Neuronal stem cell (in vitro differentiated cells): Measurements from ENCODE around the gene PTP4A2.

Source experiments
- DNase-seq: peaks from one replicate; pipeline ENCODE4 v3.0.0-alpha.2; 2013; ENCODE audit warnings: low spot score
- H2AFZ ChIP-seq: one replicate; pipeline ENCODE4 v1.6.1; 2013; ENCODE audit warnings: mild to moderate bottlenecking, low read length, inconsistent platforms
- H2AK5ac ChIP-seq: 2 replicates; pipeline ENCODE4 v1.6.1; 2013; ENCODE audit warnings: low read depth, mild to moderate bottlenecking, inconsistent platforms, low read length, moderate library complexity, mixed read lengths
- H2BK120ac ChIP-seq: 2 replicates; pipeline ENCODE4 v1.6.1; 2013; ENCODE audit warnings: low read depth, mild to moderate bottlenecking, inconsistent platforms, low read length, moderate library complexity, mixed read lengths
- H2BK12ac ChIP-seq: one replicate; pipeline ENCODE4 v1.6.1; 2013; ENCODE audit warnings: low read length, inconsistent platforms
- H2BK15ac ChIP-seq: 2 replicates; pipeline ENCODE4 v1.6.1; 2013; ENCODE audit warnings: mild to moderate bottlenecking, low read length, inconsistent platforms, mixed read lengths
- H2BK5ac ChIP-seq: one replicate; pipeline ENCODE4 v1.6.1; 2013; ENCODE audit warnings: inconsistent platforms, mild to moderate bottlenecking, low read length, moderate library complexity
- H3K14ac ChIP-seq: one replicate; pipeline ENCODE4 v1.6.1; 2013; ENCODE audit warnings: low read length, inconsistent platforms
- H3K18ac ChIP-seq: 2 replicates; pipeline ENCODE4 v1.6.1; 2013; ENCODE audit warnings: low read length, inconsistent platforms
- H3K23ac ChIP-seq: 2 replicates; pipeline ENCODE4 v1.6.1; 2013; ENCODE audit warnings: low read depth, mild to moderate bottlenecking, mixed read lengths, low read length, inconsistent platforms; ENCODE audit not compliant: poor library complexity
- H3K27ac ChIP-seq: replicated peaks from 3 replicates; pipeline ENCODE4 v1.5.1; 2013; ENCODE audit warnings: low read length, inconsistent platforms
- H3K27me3 ChIP-seq, 3 experiments: 2 replicates each; pipeline ENCODE4 v1.6.1; 2013; ENCODE audit warnings: low read length in 3 of 3, mild to moderate bottlenecking in 2 of 3, inconsistent platforms in 1 of 3, low read depth in 1 of 3, mixed read lengths in 1 of 3, moderate library complexity in 1 of 3; ENCODE audit not compliant: control insufficient read depth in 3 of 3, insufficient read depth in 3 of 3
- H3K36me3 ChIP-seq, 2 donors: replicated peaks in 1 of 2; 2 replicates each; pipeline ENCODE4 v1.6.1; 2013; ENCODE audit warnings: low read length in 2 of 2; ENCODE audit not compliant: control insufficient read depth in 2 of 2, insufficient read depth in 2 of 2
- H3K4ac ChIP-seq: 2 replicates; pipeline ENCODE4 v1.6.1; 2013; ENCODE audit warnings: inconsistent platforms, mild to moderate bottlenecking, low read length, moderate library complexity
- H3K4me1 ChIP-seq, 2 donors: 1 replicate in 1 of 2; 2 replicates in 1 of 2; pipeline ENCODE4 v1.6.1; 2013; ENCODE audit warnings: low read length in 2 of 2, low read depth in 1 of 2; ENCODE audit not compliant: control insufficient read depth in 2 of 2, insufficient read depth in 1 of 2
- H3K4me2 ChIP-seq: one replicate; pipeline ENCODE4 v1.6.1; 2013; ENCODE audit warnings: mild to moderate bottlenecking, low read length, inconsistent platforms; ENCODE audit not compliant: insufficient read depth, poor library complexity, severe bottlenecking
- H3K4me3 ChIP-seq, 2 donors: 2 replicates each; pipeline ENCODE4 v1.5.1; 2013; ENCODE audit warnings: low read length in 2 of 2, mild to moderate bottlenecking in 2 of 2, inconsistent platforms in 1 of 2, moderate library complexity in 1 of 2
- H3K79me1 ChIP-seq: one replicate; pipeline ENCODE4 v1.6.1; 2013; ENCODE audit warnings: low read depth, mild to moderate bottlenecking, inconsistent platforms, low read length, moderate library complexity
- H3K9ac ChIP-seq: one replicate; pipeline ENCODE4 v1.6.1; 2013; ENCODE audit warnings: mild to moderate bottlenecking, low read depth, low read length, inconsistent platforms; ENCODE audit not compliant: poor library complexity
- H3K9me3 ChIP-seq, 2 donors: replicated peaks in 1 of 2; 2 replicates each; pipeline versions ENCODE3 to v1.6.1; 2013; ENCODE audit warnings: low read length in 2 of 2, mild to moderate bottlenecking in 2 of 2, inconsistent platforms in 1 of 2, low read depth in 1 of 2, mixed read lengths in 1 of 2, moderate library complexity in 1 of 2; ENCODE audit not compliant: control insufficient read depth in 2 of 2, insufficient read depth in 1 of 2
- H4K8ac ChIP-seq: one replicate; pipeline ENCODE4 v1.6.1; 2013; ENCODE audit warnings: low read depth, mild to moderate bottlenecking, inconsistent platforms, low read length, moderate library complexity
- H4K91ac ChIP-seq: one replicate; pipeline ENCODE4 v1.6.1; 2013; ENCODE audit warnings: low read length, low read depth, mild to moderate bottlenecking, inconsistent platforms; ENCODE audit not compliant: poor library complexity
- WGBS, 2 donors: extraction: QIAGEN DNeasy Blood & Tissue Kit; methylation state at CpG; one replicate each; pipeline ENCODE4 v1.1.7; 2013; ENCODE audit warnings: missing lambda C conversion rate in 2 of 2, mixed read lengths in 1 of 2; ENCODE audit not compliant: insufficient read length in 2 of 2, insufficient replicate concordance in 1 of 2; ENCODE audit errors: extremely low coverage in 2 of 2; 5-methylcytosine and 5-hydroxymethylcytosine counted together

The PTP4A2 gene

DNA sequence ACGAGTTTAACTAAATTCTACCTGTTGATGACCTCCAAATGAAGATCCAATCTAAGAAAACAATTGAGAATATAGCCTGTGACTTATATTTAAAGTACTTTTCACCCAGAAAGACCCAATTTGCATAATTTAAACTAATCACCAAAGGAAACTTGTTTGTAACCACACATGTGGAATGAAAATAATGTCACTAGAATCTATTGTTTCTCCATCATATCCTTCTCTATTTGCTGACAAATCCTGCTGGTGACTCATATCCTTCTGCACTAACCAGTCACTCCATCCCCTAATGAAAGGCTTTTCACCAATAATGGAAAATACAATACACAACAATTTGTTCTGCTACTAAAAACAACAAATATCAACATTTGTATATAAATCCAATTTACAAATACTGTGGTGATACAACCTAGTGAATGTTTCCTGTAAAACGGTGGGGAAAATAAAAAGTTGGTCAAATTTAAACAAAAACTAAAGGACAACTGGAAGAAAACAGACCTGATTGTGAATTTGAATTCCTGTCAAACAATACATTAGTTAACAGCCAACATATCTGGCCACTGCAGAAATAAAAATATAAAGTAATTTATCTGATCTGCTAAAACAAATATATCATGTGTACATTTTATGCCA is 6.5 kb downstream of the PTP4A2 start:
- Histone ChIP-seq H3K27me3 (no peaks in the 10 kb centered on the region), H2BK120ac (no peak overlapping the region), H3K9me3 (no peaks in the 10 kb centered on the region), H3K18ac (no peak overlapping the region), H2BK15ac (no peak overlapping the region), H3K4me2 (no peak overlapping the region), H2BK12ac (no peak overlapping the region), H3K36me3 (peaks cover 0 to 3% of the 10 kb centered on the region in 2 donors), H4K91ac (no peak overlapping the region), H2AFZ (no peak overlapping the region), H4K8ac (no peak overlapping the region), H2BK5ac (no peak overlapping the region), H3K79me1 (no peaks in the 10 kb centered on the region), H3K4ac (no peak overlapping the region), H3K9ac (no peak overlapping the region), H3K4me3 (no peak overlapping the region), H3K27ac (no peak overlapping the region), H3K4me1 (peaks cover 11 to 36% of the 10 kb centered on the region in 2 donors), H3K23ac (no peak overlapping the region), H2AK5ac (no peak overlapping the region), H3K14ac (no peak overlapping the region)
- DNase-seq = no peak
- WGBS, 2 donors = no CpG with 5 or more reads among the region's 2 CpGs

DNA sequence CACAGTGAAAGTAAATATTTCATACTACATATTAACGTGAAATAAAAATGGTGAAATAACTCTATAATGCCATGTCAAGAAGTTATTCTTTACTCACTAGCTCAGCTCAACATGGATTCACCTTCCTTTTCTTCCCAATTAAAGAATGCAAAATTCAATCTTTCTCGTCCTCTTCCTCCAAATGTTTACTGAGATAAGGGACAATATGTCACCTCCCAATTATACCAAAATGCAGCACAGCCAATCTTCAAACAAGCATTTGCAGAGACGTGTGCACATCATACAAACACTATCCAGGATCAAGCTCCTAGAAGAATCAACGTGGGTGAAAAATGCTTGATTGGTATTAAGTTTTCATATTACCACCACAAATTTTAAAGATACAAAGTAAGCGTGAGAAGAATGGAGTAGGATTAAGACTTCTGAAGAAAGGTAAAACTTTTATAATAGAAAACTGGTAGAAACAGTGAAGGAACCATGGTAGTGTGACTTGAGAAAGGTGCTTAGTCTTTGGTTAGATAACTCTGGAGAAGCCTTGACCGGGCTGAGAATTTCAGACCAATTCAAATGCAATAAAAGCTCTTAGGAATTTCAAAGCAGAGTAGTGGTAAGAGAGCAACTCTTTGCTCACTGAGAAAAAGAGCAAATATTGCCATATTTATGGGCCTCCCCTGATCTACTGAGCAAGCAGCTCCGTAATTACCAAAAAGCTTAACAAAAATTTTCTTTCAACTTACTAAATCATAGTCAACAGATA is 7.2 kb downstream of the PTP4A2 start:
- H2BK15ac ChIP-seq = no peak overlapping the region
- no peak overlapping the region for H2BK120ac ChIP-seq
- H3K9me3 ChIP-seq = no peaks in the 10 kb centered on the region
- H3K14ac ChIP-seq = no peak overlapping the region
- WGBS, 2 donors = no CpG with 5 or more reads among the region's 7 CpGs
- H2BK5ac ChIP-seq = no peak overlapping the region
- H3K27ac ChIP-seq = no peak overlapping the region
- H4K91ac ChIP-seq = no peak overlapping the region
- H3K4me2 ChIP-seq = no peak overlapping the region
- no peak overlapping the region for H3K18ac ChIP-seq
- H3K36me3 ChIP-seq = peaks cover 0 to 3% of the 10 kb centered on the region in 2 donors
- H2AFZ ChIP-seq = no peak overlapping the region
- no peaks in the 10 kb centered on the region for H3K27me3 ChIP-seq
- H3K9ac ChIP-seq = no peak overlapping the region
- H2AK5ac ChIP-seq = no peak overlapping the region
- no peak overlapping the region for H2BK12ac ChIP-seq
- H3K4ac ChIP-seq = no peak overlapping the region
- H3K4me1 ChIP-seq = peaks cover 10 to 35% of the 10 kb centered on the region in 2 donors
- H4K8ac ChIP-seq = no peak overlapping the region
- no peak for DNase-seq
- H3K23ac ChIP-seq = no peak overlapping the region
- no peaks in the 10 kb centered on the region for H3K79me1 ChIP-seq
- no peak overlapping the region for H3K4me3 ChIP-seq

DNA sequence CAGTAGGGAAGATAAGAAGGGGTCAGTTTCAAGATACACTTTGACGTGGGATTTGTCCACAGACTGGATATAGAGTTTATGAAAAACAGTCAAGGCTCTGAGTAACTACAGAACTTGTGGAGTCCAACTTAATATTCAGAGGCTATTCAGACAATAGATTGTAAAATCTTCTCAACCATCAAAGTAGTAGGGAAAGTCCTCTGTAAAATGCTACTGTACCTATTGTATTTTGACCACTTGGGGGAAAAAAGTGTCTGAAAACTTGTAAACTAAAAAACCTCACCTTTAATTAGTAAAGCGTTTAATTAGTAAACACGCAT is 10.5 kb downstream of the PTP4A2 start:
- H2AFZ ChIP-seq = no peak overlapping the region
- H3K27me3 ChIP-seq = no peaks in the 10 kb centered on the region
- peaks cover 2% of the 10 kb centered on the region for H3K79me1 ChIP-seq
- H3K9me3 ChIP-seq = no peaks in the 10 kb centered on the region
- H3K4me3 ChIP-seq = no peak overlapping the region
- no peak for DNase-seq
- H2BK120ac ChIP-seq = no peak overlapping the region
- H3K9ac ChIP-seq = no peak overlapping the region
- H3K14ac ChIP-seq = no peak overlapping the region
- H3K4me2 ChIP-seq = no peak overlapping the region
- H3K4me1 ChIP-seq = peaks cover 7 to 23% of the 10 kb centered on the region in 2 donors
- no peak overlapping the region for H4K8ac ChIP-seq
- no peak overlapping the region for H4K91ac ChIP-seq
- H2BK5ac ChIP-seq = no peak overlapping the region
- H2BK15ac ChIP-seq = no peak overlapping the region
- WGBS, 2 donors = no CpG with 5 or more reads among the region's 3 CpGs
- no peak overlapping the region for H2BK12ac ChIP-seq
- peaks cover 0 to 3% of the 10 kb centered on the region in 2 donors for H3K36me3 ChIP-seq
- no peak overlapping the region for H2AK5ac ChIP-seq
- H3K23ac ChIP-seq = no peak overlapping the region
- H3K18ac ChIP-seq = no peak overlapping the region
- no peak overlapping the region for H3K4ac ChIP-seq
- H3K27ac ChIP-seq = peak overlapping the region; percentile 41

DNA sequence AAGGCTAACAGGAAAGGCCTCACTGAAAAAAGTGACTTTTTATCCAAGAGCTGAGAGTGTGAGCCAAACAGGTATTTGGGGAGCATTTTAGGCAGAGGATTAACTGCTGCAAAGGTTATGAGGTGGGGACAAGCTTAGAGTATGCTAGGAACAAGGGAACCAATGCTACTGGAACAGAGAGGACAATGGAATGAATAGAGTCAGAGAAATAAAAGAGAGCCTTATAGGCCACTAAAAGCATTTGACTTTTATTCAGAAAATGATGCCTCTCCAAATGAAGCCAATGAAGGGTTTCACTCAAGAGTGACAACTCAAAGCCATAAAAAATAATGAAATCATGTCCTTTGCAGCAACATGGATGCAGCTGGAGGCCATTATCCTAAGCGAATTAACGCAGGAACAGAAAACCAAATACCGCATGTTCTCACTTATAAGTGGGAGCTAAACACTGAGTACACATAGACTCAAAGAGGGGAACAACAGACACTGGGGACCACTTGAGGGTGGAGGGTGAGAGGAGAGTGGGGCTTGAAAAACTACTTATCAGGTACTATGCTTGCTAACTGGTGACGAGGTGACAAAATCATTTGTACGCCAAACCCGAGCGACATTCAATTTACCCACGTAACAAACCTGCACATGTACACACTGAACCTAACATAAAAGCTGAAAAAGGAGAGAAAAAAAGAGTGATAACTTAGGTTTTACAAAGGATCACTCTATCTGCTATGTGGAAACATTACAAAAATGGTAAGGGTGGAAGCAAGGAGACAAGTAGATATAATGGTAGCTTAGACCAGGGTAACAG is 11.1 kb downstream of the PTP4A2 start:
- H4K91ac ChIP-seq = no peak overlapping the region
- H3K9ac ChIP-seq = no peak overlapping the region
- H2BK15ac ChIP-seq = no peak overlapping the region
- H3K4me2 ChIP-seq = no peak overlapping the region
- no peaks in the 10 kb centered on the region for H3K27me3 ChIP-seq
- H3K4ac ChIP-seq = no peak overlapping the region
- WGBS, 2 donors = no CpG with 5 or more reads among the region's 8 CpGs
- H3K18ac ChIP-seq = no peak overlapping the region
- DNase-seq = no peak
- peak overlapping the region; percentile 61 for H3K27ac ChIP-seq
- H3K9me3 ChIP-seq = no peaks in the 10 kb centered on the region
- no peak overlapping the region for H3K14ac ChIP-seq
- no peak overlapping the region for H3K23ac ChIP-seq
- H3K4me1 ChIP-seq = peaks cover 5 to 17% of the 10 kb centered on the region in 2 donors
- H2BK5ac ChIP-seq = no peak overlapping the region
- peaks cover 2% of the 10 kb centered on the region for H3K79me1 ChIP-seq
- H2BK120ac ChIP-seq = no peak overlapping the region
- H2BK12ac ChIP-seq = no peak overlapping the region
- H3K4me3 ChIP-seq = no peak overlapping the region
- no peak overlapping the region for H2AK5ac ChIP-seq
- no peak overlapping the region for H4K8ac ChIP-seq
- H3K36me3 ChIP-seq = peaks cover 0 to 3% of the 10 kb centered on the region in 2 donors
- H2AFZ ChIP-seq = no peak overlapping the region
